Renal cortical epithelial cell (primary cell): ENCODE data around the gene MYO1H. TPM values are rescaled to one million over a fixed set of nuclear protein-coding genes. Genes with fewer than 3 reads are reported as not detected.
"Not testable (repeated sequence)": the region's sequence is repeated elsewhere in the genome, so short reads cannot be mapped to it uniquely, and the experiment has no call there.

ENCODE experiments used
- DNase-seq: peaks from one replicate; pipeline ENCODE4 v3.0.0-alpha.2; 2011; ENCODE audit warnings: low read depth
- total RNA-seq: library from RNA; depleted of rRNA; stranded (reverse); fragments of >200 nt; gene quantifications from 2 replicates; pipeline ENCODE4 v1.2.3, GENCODE V29; 2014

The MYO1H gene
- total RNA-seq = not detected in 2 replicates

- DNase-seq = peak; percentile 11
Observed at GRCh38 chr12:109347589-109347988, at the start of gene MYO1H. Gene MYO1H (plus strand): TSS chr12:109347900. CDS start chr12:109347961, 61 bp downstream.

- DNase-seq = no peak
Observed at GRCh38 chr12:109299849-109300248, 47.9 kb upstream of the MYO1H start.

- DNase-seq = no peak
Observed at GRCh38 chr12:109301643-109302168, 46.0 kb upstream of the MYO1H start.

- DNase-seq = no peak
Observed at GRCh38 chr12:109302358-109302757, 45.3 kb upstream of the MYO1H start.

GRCh38 chr12:109302770-109303169 lies 44.9 kb upstream of the MYO1H start:
- no peak for DNase-seq

GRCh38 chr12:109304485-109304884 lies 43.2 kb upstream of the MYO1H start:
- no peak for DNase-seq

GRCh38 chr12:109305547-109305946 lies 42.2 kb upstream of the MYO1H start:
- no peak for DNase-seq

GRCh38 chr12:109307051-109307450 lies 40.6 kb upstream of the MYO1H start:
- DNase-seq = no peak

- DNase-seq = no peak
Observed at GRCh38 chr12:109308534-109309380, 38.9 kb upstream of the MYO1H start, which contains the start of gene FOXN4. Gene FOXN4 (minus strand): TSS chr12:109309284. CDS start chr12:109308321, 963 bp downstream.

GRCh38 chr12:109309381-109310246 lies 38.1 kb upstream of the MYO1H start:
- no peak for DNase-seq

GRCh38 chr12:109310247-109311125 lies 37.2 kb upstream of the MYO1H start:
- DNase-seq = no peak

- DNase-seq = not testable (repeated sequence)
Observed at GRCh38 chr12:109321294-109321693, 26.4 kb upstream of the MYO1H start.

- DNase-seq = no peak
Observed at GRCh38 chr12:109329003-109329402, 18.7 kb upstream of the MYO1H start.

GRCh38 chr12:109329686-109330085 lies 18.0 kb upstream of the MYO1H start:
- DNase-seq = peak; percentile 19

GRCh38 chr12:109330282-109331230 lies 17.1 kb upstream of the MYO1H start:
- DNase-seq = no peak

GRCh38 chr12:109331301-109331952 lies 16.3 kb upstream of the MYO1H start:
- no peak for DNase-seq

- DNase-seq = no peak
Observed at GRCh38 chr12:109334887-109335286, 12.8 kb upstream of the MYO1H start.

- no peak for DNase-seq
Observed at GRCh38 chr12:109336593-109336992, 11.1 kb upstream of the MYO1H start.

- DNase-seq = peak; percentile 6
Observed at GRCh38 chr12:109343677-109344076, 4.0 kb upstream of the MYO1H start.

GRCh38 chr12:109345428-109345827 lies 2.3 kb upstream of the MYO1H start:
- no peak for DNase-seq
